ENCODE results near the gene RGN. TPM values are rescaled to one million over a fixed set of nuclear protein-coding genes. Genes with fewer than 3 reads are reported as not detected.

The RGN gene
- not detected in 2 replicates for total RNA-seq (2022)
- percentile 22 among the genes with signal in this experiment for Bru-seq, nascent RNA
- BruChase-seq, experiment 1, labeled RNA remaining after a 6-hour chase = percentile 11 among the genes with signal in this experiment
- percentile 24 among the genes with signal in this experiment for BruChase-seq, experiment 2, labeled RNA remaining after a 2-hour chase
- long read RNA-seq = 0 reads

- H3K4me3 Mint-ChIP-seq (ENCODE audit: unreplicated experiment) = no peak within 1 kb of the TSS
- TF ChIP-seq, protein P1, sequence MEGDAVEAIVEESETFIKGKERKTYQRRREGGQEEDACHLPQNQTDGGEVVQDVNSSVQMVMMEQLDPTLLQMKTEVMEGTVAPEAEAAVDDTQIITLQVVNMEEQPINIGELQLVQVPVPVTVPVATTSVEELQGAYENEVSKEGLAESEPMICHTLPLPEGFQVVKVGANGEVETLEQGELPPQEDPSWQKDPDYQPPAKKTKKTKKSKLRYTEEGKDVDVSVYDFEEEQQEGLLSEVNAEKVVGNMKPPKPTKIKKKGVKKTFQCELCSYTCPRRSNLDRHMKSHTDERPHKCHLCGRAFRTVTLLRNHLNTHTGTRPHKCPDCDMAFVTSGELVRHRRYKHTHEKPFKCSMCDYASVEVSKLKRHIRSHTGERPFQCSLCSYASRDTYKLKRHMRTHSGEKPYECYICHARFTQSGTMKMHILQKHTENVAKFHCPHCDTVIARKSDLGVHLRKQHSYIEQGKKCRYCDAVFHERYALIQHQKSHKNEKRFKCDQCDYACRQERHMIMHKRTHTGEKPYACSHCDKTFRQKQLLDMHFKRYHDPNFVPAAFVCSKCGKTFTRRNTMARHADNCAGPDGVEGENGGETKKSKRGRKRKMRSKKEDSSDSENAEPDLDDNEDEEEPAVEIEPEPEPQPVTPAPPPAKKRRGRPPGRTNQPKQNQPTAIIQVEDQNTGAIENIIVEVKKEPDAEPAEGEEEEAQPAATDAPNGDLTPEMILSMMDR (IDR thresholded peaks at IDR 0.05; ENCODE audit: unreplicated experiment) = no peak
- no peak within 1 kb of the TSS for H3K27ac Mint-ChIP-seq (ENCODE audit: low read depth, unreplicated experiment)
- ChIA-PET CTCF (interaction anchor here (0.9 kb wide), 1 partner anchor 15 kb away, joined by 3 read pairs; no protein-coding TSS in a partner anchor), POLR2A (no interaction called here)
- no peaks in the 10 kb centered on the region for H3K4me1 Mint-ChIP-seq (ENCODE audit: insufficient read depth, unreplicated experiment)
- BruUV-seq (replicated peaks) = no TSS peak
- H3K36me3 Mint-ChIP-seq (ENCODE audit: insufficient read depth, unreplicated experiment) = no peaks in the 10 kb centered on the region
- intact Hi-C loops (cut with micrococcal nuclease) = no loop called here
- H3K27me3 Mint-ChIP-seq (ENCODE audit: insufficient read depth, unreplicated experiment) = peaks cover 32% of the 10 kb centered on the region
- no peak for DNase-seq (ENCODE audit: unreplicated experiment)
- no peaks in the 10 kb centered on the region for H3K9me3 Mint-ChIP-seq (ENCODE audit: unreplicated experiment)
Measured at GRCh38 chrX:47078129-47079043, at the start of gene RGN. Gene RGN (plus strand): TSS chrX:47078443. CDS start chrX:47081145, 2,702 bp downstream.

DNA sequence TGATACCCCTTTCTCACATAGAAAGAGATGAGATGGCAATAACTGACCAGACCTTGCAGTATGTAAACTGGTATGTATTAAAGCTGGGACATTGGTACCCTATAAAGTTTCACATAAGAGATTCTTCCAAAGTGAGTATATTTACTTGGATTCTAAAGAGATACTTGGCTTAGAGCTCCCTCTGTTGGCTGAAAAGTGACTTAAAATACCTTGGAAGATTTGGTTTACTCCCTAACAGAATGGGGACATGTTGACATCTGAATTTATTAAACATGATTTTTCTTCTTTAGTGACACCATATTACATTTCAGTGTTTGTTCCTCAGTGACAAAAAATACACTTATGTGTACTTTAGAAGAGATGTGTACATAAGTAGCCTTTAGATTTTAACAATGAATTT is 47.9 kb upstream of the RGN start:
- Mint-ChIP-seq H3K27ac (ENCODE audit: low read depth, unreplicated experiment) (no peak overlapping the region), H3K36me3 (ENCODE audit: insufficient read depth, unreplicated experiment) (no peaks in the 10 kb centered on the region), H3K9me3 (ENCODE audit: unreplicated experiment) (no peaks in the 10 kb centered on the region), H3K27me3 (ENCODE audit: insufficient read depth, unreplicated experiment) (peaks cover 45% of the 10 kb centered on the region), H3K4me3 (ENCODE audit: unreplicated experiment) (no peak overlapping the region), H3K4me1 (ENCODE audit: insufficient read depth, unreplicated experiment) (no peaks in the 10 kb centered on the region)
- POLR2A ChIA-PET = interaction anchor here (0.6 to 1.0 kb wide), 3 partner anchors 28 to 1514 kb away, joined by 3 to 5 read pairs (median 5); no protein-coding TSS in a partner anchor
- no TSS peak for BruUV-seq (replicated peaks)
- peak; percentile 77 for DNase-seq (ENCODE audit: unreplicated experiment)
- intact Hi-C loops (cut with micrococcal nuclease) = loop anchor here (1.0 kb wide), 3 partner anchors 127 to 271 kb away; partner anchors contain the start of gene SLC9A7
- TF ChIP-seq, protein P1 (IDR thresholded peaks at IDR 0.05; ENCODE audit: unreplicated experiment) = peak; percentile 60
- CTCF ChIA-PET = interaction anchor here (0.6 to 2.8 kb wide), 14 partner anchors 9 to 315 kb away, joined by 3 to 25 read pairs (median 4); no protein-coding TSS in a partner anchor

- Mint-ChIP-seq H3K36me3 (ENCODE audit: insufficient read depth, unreplicated experiment) (peaks cover 6% of the 10 kb centered on the region), H3K4me3 (ENCODE audit: unreplicated experiment) (no peak overlapping the region)
Measured at GRCh38 chrX:47047989-47048388, 30.3 kb upstream of the RGN start.

More at GRCh38 chrX:47047989-47048388, 30.3 kb upstream of the RGN start:
- intact Hi-C loops (cut with micrococcal nuclease) = no loop called here
- BruUV-seq (replicated peaks) = no TSS peak
- TF ChIP-seq, protein P1 (IDR thresholded peaks at IDR 0.05; ENCODE audit: unreplicated experiment) = no peak
- peaks cover 7% of the 10 kb centered on the region for H3K9me3 Mint-ChIP-seq (ENCODE audit: unreplicated experiment)
- no peak overlapping the region for H3K27ac Mint-ChIP-seq (ENCODE audit: low read depth, unreplicated experiment)
- no peak for DNase-seq (ENCODE audit: unreplicated experiment)
- ChIA-PET POLR2A (no interaction called here), CTCF (interaction anchor here (0.7 to 1.1 kb wide), 2 partner anchors 59 to 361 kb away, joined by 3 read pairs; no protein-coding TSS in a partner anchor)
- no peaks in the 10 kb centered on the region for H3K4me1 Mint-ChIP-seq (ENCODE audit: insufficient read depth, unreplicated experiment)
- H3K27me3 Mint-ChIP-seq (ENCODE audit: insufficient read depth, unreplicated experiment) = peaks cover 37% of the 10 kb centered on the region

Measured in MCF 10A (cell line).